Hippocampal formation (tissue), 2 donors: ENCODE results near the gene ZAP70.
A peak's percentile ranks its signal among the peaks of the same experiment; 100 is the strongest.
"Not testable (repeated sequence)": the region's sequence is repeated elsewhere in the genome, so short reads cannot be mapped to it uniquely, and the experiment has no call there.

Source experiments
- DNase-seq, 2 donors: peaks; one replicate each; lab custom pipeline; 2025; lab: John Stamatoyannopoulos, UW

The ZAP70 gene

GRCh38 chr2:97698530-97698929, 14.8 kb upstream of the ZAP70 start:
- DNase-seq = no peak

GRCh38 chr2:97699765-97700444, 13.5 kb upstream of the ZAP70 start:
- peak in 1 of 2 donors; percentile 18 for DNase-seq

- no peak for DNase-seq
These were observed 12.2 kb upstream of the ZAP70 start for GRCh38 chr2:97701186-97701585.

GRCh38 chr2:97701851-97702465, 11.4 kb upstream of the ZAP70 start:
- no peak for DNase-seq

- DNase-seq = no peak
These were observed 10.5 kb upstream of the ZAP70 start for GRCh38 chr2:97702731-97703470.

- no peak for DNase-seq
These were observed 9.6 kb upstream of the ZAP70 start for GRCh38 chr2:97703741-97704140.

- DNase-seq = no peak
These were observed 8.4 kb upstream of the ZAP70 start for GRCh38 chr2:97704989-97705388.

- DNase-seq = no peak
These were observed 7.3 kb upstream of the ZAP70 start for GRCh38 chr2:97706112-97706511.

GRCh38 chr2:97706708-97707345, 6.5 kb upstream of the ZAP70 start:
- DNase-seq = no peak

GRCh38 chr2:97707362-97708047, 5.9 kb upstream of the ZAP70 start:
- no peak for DNase-seq

GRCh38 chr2:97708048-97708380, 5.4 kb upstream of the ZAP70 start:
- no peak for DNase-seq

GRCh38 chr2:97708608-97709007, 4.8 kb upstream of the ZAP70 start:
- no peak for DNase-seq

GRCh38 chr2:97711394-97711711, 2.0 kb upstream of the ZAP70 start:
- no peak for DNase-seq

GRCh38 chr2:97712175-97712574, 1.2 kb upstream of the ZAP70 start:
- not testable (repeated sequence) for DNase-seq

GRCh38 chr2:97712693-97713295, 582 bp upstream of the ZAP70 start:
- no peak for DNase-seq

- no peak for DNase-seq
These were observed 941 bp downstream of the ZAP70 start for GRCh38 chr2:97714084-97714949.

GRCh38 chr2:97714950-97715652, 1.7 kb downstream of the ZAP70 start:
- no peak for DNase-seq

- no peak for DNase-seq
These were observed 2.7 kb downstream of the ZAP70 start for GRCh38 chr2:97715951-97716694.
